ENCODE results near the gene GAB1. TPM values are rescaled to one million over a fixed set of nuclear protein-coding genes. Genes with fewer than 3 reads are reported as not detected.
A peak's percentile ranks its signal among the peaks of the same experiment; 100 is the strongest.

The GAB1 gene
- total RNA-seq, 3 donors from 2014 or later, result 24.8 to 67.5 (median 38.7) TPM

- TF ChIP-seq CTCF (IDR thresholded peaks at IDR 0.05), result no peak
- TF ChIP-seq POLR2A (IDR thresholded peaks at IDR 0.05), result no peak
- TF ChIP-seq POLR2AphosphoS5 (IDR thresholded peaks at IDR 0.05), result no peak
- no peak for DNase-seq (ENCODE audit: low spot score in 2 of 2)
- Histone ChIP-seq H3K27me3 (no peaks in the 10 kb centered on the region), H3K36me3 (no peaks in the 10 kb centered on the region), H3K9me3 (no peaks in the 10 kb centered on the region), H3K4me3 (no peak overlapping the region), H3K27ac (no peak overlapping the region), H3K4me1 (peaks cover 0 to 11% of the 10 kb centered on the region in 2 donors)
- intact Hi-C loops (cut with DNase I; ENCODE audit: low total_unique reads), result no loop called here
These were observed 37.6 kb downstream of the GAB1 start for GRCh38 chr4:143374255-143374654.

GRCh38 chr4:143374771-143375170 is 38.1 kb downstream of the GAB1 start:
- H3K27ac ChIP-seq, result no peak overlapping the region
- no peaks in the 10 kb centered on the region for H3K9me3 ChIP-seq
- peaks cover 0 to 11% of the 10 kb centered on the region in 2 donors for H3K4me1 ChIP-seq
- intact Hi-C loops (cut with DNase I; ENCODE audit: low total_unique reads), result no loop called here
- H3K4me3 ChIP-seq, result no peak overlapping the region
- no peaks in the 10 kb centered on the region for H3K27me3 ChIP-seq
- no peak for DNase-seq (ENCODE audit: low spot score in 2 of 2)
- no peaks in the 10 kb centered on the region for H3K36me3 ChIP-seq
- TF ChIP-seq CTCF (IDR thresholded peaks at IDR 0.05) (no peak), POLR2AphosphoS5 (IDR thresholded peaks at IDR 0.05) (no peak), POLR2A (IDR thresholded peaks at IDR 0.05) (no peak)

GRCh38 chr4:143375326-143376073 is 38.8 kb downstream of the GAB1 start:
- peaks cover 0 to 11% of the 10 kb centered on the region in 2 donors for H3K4me1 ChIP-seq

GRCh38 chr4:143377611-143378099 is 41.0 kb downstream of the GAB1 start:
- no peaks in the 10 kb centered on the region for H3K27me3 ChIP-seq
- H3K27ac ChIP-seq, result no peak overlapping the region
- no peak for TF ChIP-seq POLR2A (IDR thresholded peaks at IDR 0.05)
- no peak for TF ChIP-seq POLR2AphosphoS5 (IDR thresholded peaks at IDR 0.05)
- TF ChIP-seq CTCF (IDR thresholded peaks at IDR 0.05), result no peak
- no peaks in the 10 kb centered on the region for H3K9me3 ChIP-seq
- intact Hi-C loops (cut with DNase I; ENCODE audit: low total_unique reads), result no loop called here
- peaks cover 3 to 15% of the 10 kb centered on the region in 2 donors for H3K4me1 ChIP-seq
- H3K4me3 ChIP-seq, result no peak overlapping the region
- DNase-seq (ENCODE audit: low spot score in 2 of 2), result no peak
- no peaks in the 10 kb centered on the region for H3K36me3 ChIP-seq

More at GRCh38 chr4:143375326-143376073, 38.8 kb downstream of the GAB1 start:
- no peak for TF ChIP-seq POLR2AphosphoS5 (IDR thresholded peaks at IDR 0.05)
- no peak for TF ChIP-seq POLR2A (IDR thresholded peaks at IDR 0.05)
- peak in 1 of 3 donors; percentile 23 for TF ChIP-seq CTCF (IDR thresholded peaks at IDR 0.05)
- Histone ChIP-seq H3K9me3 (no peaks in the 10 kb centered on the region), H3K27ac (no peak overlapping the region), H3K4me3 (no peak overlapping the region), H3K27me3 (no peaks in the 10 kb centered on the region), H3K36me3 (no peaks in the 10 kb centered on the region)
- intact Hi-C loops (cut with DNase I; ENCODE audit: low total_unique reads), result no loop called here
- no peak for DNase-seq (ENCODE audit: low spot score in 2 of 2)

- intact Hi-C loops (cut with DNase I; ENCODE audit: low total_unique reads), result no loop called here
- Histone ChIP-seq H3K27ac (peak overlapping the region; percentile 74 to 82), H3K4me3 (no peak overlapping the region), H3K4me1 (peaks cover 3 to 19% of the 10 kb centered on the region in 2 donors), H3K27me3 (no peaks in the 10 kb centered on the region), H3K36me3 (no peaks in the 10 kb centered on the region), H3K9me3 (no peaks in the 10 kb centered on the region)
- TF ChIP-seq POLR2AphosphoS5 (IDR thresholded peaks at IDR 0.05), result no peak
- TF ChIP-seq POLR2A (IDR thresholded peaks at IDR 0.05), result no peak
- no peak for TF ChIP-seq CTCF (IDR thresholded peaks at IDR 0.05)
- DNase-seq (ENCODE audit: low spot score in 2 of 2), result no peak
These were observed 44.0 kb downstream of the GAB1 start for GRCh38 chr4:143380629-143381028.
